Osteocyte (in vitro differentiated cells): Measurements from ENCODE around the gene KCNV2. TPM values are rescaled to one million over a fixed set of nuclear protein-coding genes. Genes with fewer than 3 reads are reported as not detected.

Experiments used
- DNase-seq: peaks from one replicate; pipeline ENCODE4 v3.0.0; 2021; ENCODE audit warnings: mixed read lengths; ENCODE audit not compliant: unreplicated experiment; ENCODE audit errors: extremely low spot score
- H3K27ac Mint-ChIP-seq: one replicate; pipeline ENCODE4 v1.8.0; 2021; ENCODE audit warnings: mild to moderate bottlenecking, mixed read lengths; ENCODE audit not compliant: unreplicated experiment
- H3K27me3 Mint-ChIP-seq: one replicate; pipeline ENCODE4 v1.8.0; 2021; ENCODE audit warnings: mixed read lengths; ENCODE audit not compliant: unreplicated experiment
- H3K36me3 Mint-ChIP-seq: one replicate; pipeline ENCODE4 v1.8.0; 2021; ENCODE audit warnings: mixed read lengths; ENCODE audit not compliant: unreplicated experiment
- H3K4me1 Mint-ChIP-seq: one replicate; pipeline ENCODE4 v1.8.0; 2021; ENCODE audit warnings: mixed read lengths; ENCODE audit not compliant: unreplicated experiment
- H3K4me3 Mint-ChIP-seq: one replicate; pipeline ENCODE4 v1.8.0; 2021; ENCODE audit warnings: mild to moderate bottlenecking, moderate library complexity, mixed read lengths; ENCODE audit not compliant: unreplicated experiment
- H3K9me3 Mint-ChIP-seq: one replicate; pipeline ENCODE4 v1.8.0; 2021; ENCODE audit warnings: mixed read lengths; ENCODE audit not compliant: unreplicated experiment
- total RNA-seq: library from RNA; stranded (reverse); gene quantifications from 2 replicates; pipeline ENCODE4 v1.2.1, GENCODE V29; 2021
- TF ChIP-seq, protein P1 (sequence below): fragments of 200-600 bp; sonication (generic); IDR thresholded peaks from 2 replicates; pipeline ENCODE4 v1.5.0; 2021; ENCODE audit warnings: antibody characterized with exemption, mild to moderate bottlenecking, moderate library complexity

KCNV2 gene
- total RNA-seq, 1 donor from 2014 or later = not detected

DNA sequence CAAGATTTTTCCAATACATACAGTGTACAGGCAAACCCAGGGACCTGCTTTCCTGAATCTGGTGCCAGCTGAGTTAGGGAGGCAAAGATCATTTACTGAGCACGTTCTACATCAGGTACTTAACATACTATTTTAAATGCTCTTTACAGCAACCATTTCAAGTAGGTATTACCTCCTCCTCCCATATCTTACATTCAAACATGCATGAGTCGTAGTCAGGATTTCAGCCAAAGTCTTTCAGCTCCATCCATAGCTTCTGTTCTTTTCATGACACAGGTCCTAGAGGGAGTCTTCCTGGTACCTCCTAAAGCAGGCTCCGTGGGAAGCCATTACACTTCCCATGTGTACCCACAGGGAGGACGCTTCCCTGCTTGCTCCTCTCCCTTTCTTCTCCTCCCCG, 11.7 kb downstream of the KCNV2 start:
- Mint-ChIP-seq H3K4me3 (no peak overlapping the region), H3K27me3 (no peaks in the 10 kb centered on the region), H3K27ac (no peak overlapping the region), H3K9me3 (no peaks in the 10 kb centered on the region), H3K36me3 (no peaks in the 10 kb centered on the region), H3K4me1 (peaks cover 4% of the 10 kb centered on the region)
- TF ChIP-seq, protein P1, sequence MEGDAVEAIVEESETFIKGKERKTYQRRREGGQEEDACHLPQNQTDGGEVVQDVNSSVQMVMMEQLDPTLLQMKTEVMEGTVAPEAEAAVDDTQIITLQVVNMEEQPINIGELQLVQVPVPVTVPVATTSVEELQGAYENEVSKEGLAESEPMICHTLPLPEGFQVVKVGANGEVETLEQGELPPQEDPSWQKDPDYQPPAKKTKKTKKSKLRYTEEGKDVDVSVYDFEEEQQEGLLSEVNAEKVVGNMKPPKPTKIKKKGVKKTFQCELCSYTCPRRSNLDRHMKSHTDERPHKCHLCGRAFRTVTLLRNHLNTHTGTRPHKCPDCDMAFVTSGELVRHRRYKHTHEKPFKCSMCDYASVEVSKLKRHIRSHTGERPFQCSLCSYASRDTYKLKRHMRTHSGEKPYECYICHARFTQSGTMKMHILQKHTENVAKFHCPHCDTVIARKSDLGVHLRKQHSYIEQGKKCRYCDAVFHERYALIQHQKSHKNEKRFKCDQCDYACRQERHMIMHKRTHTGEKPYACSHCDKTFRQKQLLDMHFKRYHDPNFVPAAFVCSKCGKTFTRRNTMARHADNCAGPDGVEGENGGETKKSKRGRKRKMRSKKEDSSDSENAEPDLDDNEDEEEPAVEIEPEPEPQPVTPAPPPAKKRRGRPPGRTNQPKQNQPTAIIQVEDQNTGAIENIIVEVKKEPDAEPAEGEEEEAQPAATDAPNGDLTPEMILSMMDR = no peak
- no peak for DNase-seq

DNA sequence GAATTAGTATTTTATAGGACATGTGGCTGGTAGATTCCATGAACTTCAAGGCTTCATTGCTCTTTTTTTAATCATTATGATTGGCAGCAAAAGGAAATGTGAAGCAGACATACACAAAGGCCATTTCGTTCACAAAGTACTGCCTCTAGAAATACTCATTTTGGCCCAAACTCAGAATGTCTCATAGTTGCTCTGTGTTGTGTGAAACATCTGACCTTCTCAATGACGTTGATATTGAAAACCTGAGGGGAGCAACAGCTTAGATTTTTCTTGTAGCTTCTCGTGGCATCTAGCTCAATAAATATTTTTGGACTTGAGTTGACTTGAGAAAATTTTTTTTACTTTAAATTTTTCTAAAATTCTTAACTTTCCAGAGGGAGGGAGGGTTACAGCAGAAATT, 12.4 kb downstream of the KCNV2 start:
- Mint-ChIP-seq H3K4me3 (no peak overlapping the region), H3K36me3 (no peaks in the 10 kb centered on the region), H3K27me3 (no peaks in the 10 kb centered on the region), H3K9me3 (no peaks in the 10 kb centered on the region), H3K27ac (no peak overlapping the region), H3K4me1 (peaks cover 4% of the 10 kb centered on the region)
- TF ChIP-seq, protein P1 = no peak
- DNase-seq = no peak

GRCh38 chr9:2730971-2731370, 13.7 kb downstream of the KCNV2 start:
- Mint-ChIP-seq H3K9me3 (no peaks in the 10 kb centered on the region), H3K27ac (no peak overlapping the region), H3K4me1 (peaks cover 4% of the 10 kb centered on the region), H3K27me3 (no peaks in the 10 kb centered on the region), H3K4me3 (no peak overlapping the region), H3K36me3 (no peaks in the 10 kb centered on the region)
- TF ChIP-seq, protein P1 = no peak
- DNase-seq = no peak

GRCh38 chr9:2732492-2732891, 15.2 kb downstream of the KCNV2 start:
- Mint-ChIP-seq H3K4me1 (peaks cover 4% of the 10 kb centered on the region), H3K4me3 (no peak overlapping the region), H3K27ac (no peak overlapping the region), H3K9me3 (no peaks in the 10 kb centered on the region), H3K27me3 (no peaks in the 10 kb centered on the region), H3K36me3 (no peaks in the 10 kb centered on the region)
- TF ChIP-seq, protein P1 = no peak
- no peak for DNase-seq

- Mint-ChIP-seq H3K27ac (no peak overlapping the region), H3K4me3 (no peak overlapping the region), H3K9me3 (no peaks in the 10 kb centered on the region), H3K4me1 (no peaks in the 10 kb centered on the region), H3K36me3 (peaks cover 3% of the 10 kb centered on the region), H3K27me3 (no peaks in the 10 kb centered on the region)
- no peak for DNase-seq
- TF ChIP-seq, protein P1 = no peak
Measured at GRCh38 chr9:2740616-2741015, 23.3 kb downstream of the KCNV2 start.
